Fibroblast of lung (primary cell): ENCODE results near the gene RIPOR2. TPM values are rescaled to one million over a fixed set of nuclear protein-coding genes. Genes with fewer than 3 reads are reported as not detected.

ENCODE experiments used
- DNase-seq, 2 donors: peaks; one replicate each; pipeline versions ENCODE4 v3.0.0 to v3.0.0-alpha.2; 2010; ENCODE audit warnings: low read depth in 2 of 2
- H2AFZ ChIP-seq: 2 replicates; pipeline ENCODE4 v1.5.1; 2012; ENCODE audit warnings: low read length, control low read depth, inconsistent platforms
- H3K27ac ChIP-seq: 2 replicates; pipeline ENCODE4 v1.5.1; 2011; ENCODE audit warnings: low read length, control low read depth; ENCODE audit not compliant: insufficient read depth
- H3K27me3 ChIP-seq: 2 replicates; pipeline ENCODE4 v1.5.1; 2011; ENCODE audit warnings: mild to moderate bottlenecking, low read length; ENCODE audit not compliant: control insufficient read depth, insufficient read depth
- H3K36me3 ChIP-seq: 2 replicates; pipeline ENCODE4 v1.5.1; 2011; ENCODE audit warnings: low read length; ENCODE audit not compliant: control insufficient read depth, insufficient read depth
- H3K4me1 ChIP-seq: 2 replicates; pipeline ENCODE4 v1.5.1; 2011; ENCODE audit warnings: low read length; ENCODE audit not compliant: control insufficient read depth, insufficient read depth; ENCODE audit errors: extremely low read depth
- H3K4me2 ChIP-seq: 2 replicates; pipeline ENCODE4 v1.5.1; 2011; ENCODE audit warnings: low read length, control low read depth; ENCODE audit not compliant: insufficient read depth; ENCODE audit errors: extremely low read depth
- H3K4me3 ChIP-seq, 4 experiments: fragments of 200-600 bp in 1 of 4; sonication (generic) in 1 of 4; replicated peaks in 1 of 4; 2 replicates each; pipeline ENCODE4 v1.5.1; 2011 to 2016; ENCODE audit warnings: low read length in 4 of 4, low read depth in 3 of 4, mild to moderate bottlenecking in 3 of 4, control low read depth in 2 of 4, inconsistent platforms in 1 of 4, mixed read lengths in 1 of 4; ENCODE audit not compliant: insufficient read depth in 1 of 4; ENCODE audit errors: control extremely low read depth in 1 of 4
- H3K79me2 ChIP-seq: 2 replicates; pipeline ENCODE4 v1.5.1; 2012; ENCODE audit warnings: mild to moderate bottlenecking, low read length, inconsistent platforms; ENCODE audit not compliant: control insufficient read depth, insufficient read depth
- H3K9ac ChIP-seq: 2 replicates; pipeline ENCODE4 v1.5.1; 2011; ENCODE audit warnings: mild to moderate bottlenecking, low read length, control low read depth; ENCODE audit not compliant: insufficient read depth
- H3K9me3 ChIP-seq: 2 replicates; pipeline ENCODE4 v1.5.1; 2012; ENCODE audit warnings: low read depth, low read length; ENCODE audit not compliant: control insufficient read depth, insufficient read depth
- H4K20me1 ChIP-seq: 2 replicates; pipeline ENCODE4 v1.5.1; 2011; ENCODE audit warnings: low read length; ENCODE audit not compliant: control insufficient read depth, insufficient read depth; ENCODE audit errors: extremely low read depth
- CTCF ChIP-seq, 2 donors: IDR thresholded peaks in 1 of 2; conservative IDR thresholded peaks in 1 of 2; 1 replicate in 1 of 2; 2 replicates in 1 of 2; pipeline ENCODE4 v1.5.1; 2011 to 2012; ENCODE audit warnings: low read length in 2 of 2, control low read depth in 1 of 2, inconsistent platforms in 1 of 2, low read depth in 1 of 2, mild to moderate bottlenecking in 1 of 2
- EZH2 ChIP-seq: IDR thresholded peaks from 2 replicates; pipeline ENCODE4 v1.5.1; 2012; ENCODE audit warnings: low read length, control low read depth, mild to moderate bottlenecking; ENCODE audit errors: missing control alignments
- polyA plus RNA-seq, 2 donors: library from polyadenylated mRNA; depleted of rRNA in 1 of 2; stranded (reverse) in 1 of 2; unstranded in 1 of 2; fragments of >200 nt; gene quantifications; 2 replicates each; pipeline ENCODE4 v1.2.1, GENCODE V29; 2011 to 2012; ENCODE audit warnings: missing spikeins in 1 of 2
- total RNA-seq: library from RNA; depleted of rRNA; stranded (reverse); fragments of >200 nt; gene quantifications from 2 replicates; pipeline ENCODE4 v1.2.1, GENCODE V29; 2014

Gene RIPOR2
- total and polyA plus RNA-seq, 2 donors (not counting 1 experiment from before 2014, with no cell fraction given): 3.5 to 3.6 TPM

DNA sequence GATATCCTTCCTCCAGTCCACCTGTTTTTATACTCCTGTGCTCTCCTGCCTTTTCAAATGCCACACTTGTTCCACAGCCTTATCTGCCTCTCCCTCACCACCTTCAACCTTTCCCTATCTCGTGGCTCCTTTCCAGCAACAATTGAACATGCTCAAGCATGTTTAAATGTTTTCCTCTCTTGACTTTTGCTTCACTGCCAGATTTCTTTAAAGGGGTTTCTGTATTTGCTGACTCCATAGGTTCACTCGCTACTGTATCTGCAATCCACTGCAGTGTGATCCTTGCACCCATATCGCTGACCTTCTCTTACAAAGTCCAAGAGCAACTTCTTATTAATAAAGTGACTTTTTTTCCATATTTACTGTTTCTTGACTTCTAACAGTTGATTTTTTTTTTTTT is 172.2 kb downstream of the RIPOR2 start:
- Histone ChIP-seq H3K4me1 (no peaks in the 10 kb centered on the region), H3K27me3 (no peaks in the 10 kb centered on the region)

DNA sequence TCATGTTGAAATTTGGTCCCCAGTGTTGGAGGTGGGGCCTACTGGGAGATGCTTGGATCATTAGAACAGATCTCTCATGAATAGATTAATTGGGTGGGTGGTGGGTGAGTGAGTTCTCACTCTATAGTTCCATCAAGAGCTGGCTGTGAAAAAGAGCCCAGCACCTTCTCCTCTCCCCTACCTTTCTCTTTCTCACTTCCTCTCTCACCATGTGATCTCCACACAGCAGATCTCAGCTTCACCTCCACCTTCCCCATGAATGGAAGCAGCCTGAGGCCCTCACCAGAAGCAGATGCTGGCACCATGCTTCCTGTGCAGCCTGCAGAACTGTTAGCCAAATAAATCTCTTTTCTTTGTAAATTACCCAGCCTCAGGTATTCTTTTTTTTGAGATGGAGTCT is 173.9 kb downstream of the RIPOR2 start:
- Histone ChIP-seq H3K36me3 (no peaks in the 10 kb centered on the region), H3K4me2 (no peak overlapping the region), H3K4me1 (no peaks in the 10 kb centered on the region), H2AFZ (no peak overlapping the region), H3K4me3 (no peak overlapping the region), H3K27ac (no peak overlapping the region), H3K9ac (no peak overlapping the region), H4K20me1 (no peaks in the 10 kb centered on the region), H3K27me3 (no peaks in the 10 kb centered on the region), H3K79me2 (no peaks in the 10 kb centered on the region), H3K9me3 (no peaks in the 10 kb centered on the region)
- TF ChIP-seq CTCF (conservative IDR thresholded peaks at IDR 0.05 in 1 of 2, IDR thresholded peaks at IDR 0.05 in 1 of 2; ENCODE audit: low read depth in 1 of 2, low read length in 2 of 2): no peak
- no peak for TF ChIP-seq EZH2
- no peak for DNase-seq

More for the DNA sequence above, 172.2 kb downstream of the RIPOR2 start:
- Histone ChIP-seq H3K4me2 (no peak overlapping the region), H3K36me3 (no peaks in the 10 kb centered on the region), H3K27ac (no peak overlapping the region), H4K20me1 (no peaks in the 10 kb centered on the region), H3K79me2 (no peaks in the 10 kb centered on the region), H3K4me3 (no peak overlapping the region), H3K9me3 (no peaks in the 10 kb centered on the region), H2AFZ (no peak overlapping the region), H3K9ac (no peak overlapping the region)
- no peak for DNase-seq
- TF ChIP-seq EZH2 (no peak), CTCF (conservative IDR thresholded peaks at IDR 0.05 in 1 of 2, IDR thresholded peaks at IDR 0.05 in 1 of 2; ENCODE audit: low read depth in 1 of 2, low read length in 2 of 2) (no peak)

GRCh38 chr6:24761193-24761835 is 174.4 kb downstream of the RIPOR2 start:
- TF ChIP-seq CTCF (conservative IDR thresholded peaks at IDR 0.05 in 1 of 2, IDR thresholded peaks at IDR 0.05 in 1 of 2; ENCODE audit: low read depth in 1 of 2, low read length in 2 of 2) (no peak), EZH2 (no peak)
- H3K9ac ChIP-seq: no peak overlapping the region
- H3K4me2 ChIP-seq: no peak overlapping the region
- H3K27me3 ChIP-seq: no peaks in the 10 kb centered on the region
- no peak for DNase-seq
- H3K9me3 ChIP-seq: no peaks in the 10 kb centered on the region
- no peaks in the 10 kb centered on the region for H3K79me2 ChIP-seq
- H3K27ac ChIP-seq: no peak overlapping the region
- no peak overlapping the region for H3K4me3 ChIP-seq
- no peaks in the 10 kb centered on the region for H3K4me1 ChIP-seq
- H2AFZ ChIP-seq: no peak overlapping the region
- no peaks in the 10 kb centered on the region for H4K20me1 ChIP-seq
- no peaks in the 10 kb centered on the region for H3K36me3 ChIP-seq
